A549 (cell line): Measurements from ENCODE around the gene GOLGA6D.
"Not testable (repeated sequence)": the region's sequence is repeated elsewhere in the genome, so short reads cannot be mapped to it uniquely, and the experiment has no call there.

Source experiments
- CHD2 ChIP-seq: fragments of 150-350 bp; IDR thresholded peaks from 2 replicates; pipeline ENCODE4 v1.6.1; 2014; ENCODE audit warnings: low read length; ENCODE audit not compliant: partially characterized antibody
- JUNB ChIP-seq: fragments of >200 bp; sonication (Bioruptor Twin); formaldehyde crosslinking; IDR thresholded peaks from 2 replicates; pipeline ENCODE4 v1.6.1; 2016

DNA sequence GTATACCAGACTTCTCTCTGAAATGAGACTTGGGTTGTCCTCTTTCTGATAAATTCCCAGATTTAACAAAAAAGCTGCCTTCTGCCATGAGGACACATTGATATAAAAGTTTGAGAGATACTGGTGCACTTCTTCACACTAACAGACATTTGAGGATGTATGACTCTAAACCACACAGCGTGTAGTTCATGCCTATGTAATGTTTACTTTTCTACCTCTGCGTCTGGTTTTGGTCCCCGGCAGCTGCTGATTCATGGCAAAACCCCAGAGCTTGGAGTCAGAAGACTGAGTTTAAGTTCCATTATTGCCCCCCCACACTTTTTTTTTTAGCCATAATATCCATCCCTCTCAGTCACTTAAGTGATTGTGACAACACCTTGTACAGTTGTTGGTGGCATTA, 22.8 kb upstream of the GOLGA6D start:
- not testable (repeated sequence) for TF ChIP-seq JUNB, CHD2
